Measurements from ENCODE around the gene LAIR1.
"Not testable (repeated sequence)": the region's sequence is repeated elsewhere in the genome, so short reads cannot be mapped to it uniquely, and the experiment has no call there.

Gene LAIR1

GRCh38 chr19:54391589-54392061 is 26.9 kb upstream of the LAIR1 start:
- peaks cover 28% of the 10 kb centered on the region for H3K4me1 Mint-ChIP-seq
- peaks cover 6% of the 10 kb centered on the region for H3K36me3 Mint-ChIP-seq (ENCODE audit: insufficient read depth)
- no peak overlapping the region for H3K4me3 Mint-ChIP-seq
- ATAC-seq (replicated peaks; ENCODE audit: extremely low read depth, poor library complexity, severe bottlenecking) (no peak), DNase-seq (ENCODE audit: low spot score in 2 of 2) (no peak)
- peaks cover 32% of the 10 kb centered on the region for H3K27me3 Mint-ChIP-seq
- H3K9me3 Mint-ChIP-seq: no peaks in the 10 kb centered on the region
- H3K27ac Mint-ChIP-seq (ENCODE audit: low read depth): no peak overlapping the region

- ATAC-seq (replicated peaks; ENCODE audit: extremely low read depth, poor library complexity, severe bottlenecking) (no peak), DNase-seq (ENCODE audit: low spot score in 2 of 2) (peak; percentile 48 to 62)
- H3K36me3 Mint-ChIP-seq (ENCODE audit: insufficient read depth): peaks cover 4% of the 10 kb centered on the region
- peaks cover 27% of the 10 kb centered on the region for H3K27me3 Mint-ChIP-seq
- peaks cover 28% of the 10 kb centered on the region for H3K4me1 Mint-ChIP-seq
- peak overlapping the region; percentile 73 for H3K27ac Mint-ChIP-seq (ENCODE audit: low read depth)
- H3K9me3 Mint-ChIP-seq: no peaks in the 10 kb centered on the region
- peak overlapping the region; percentile 43 for H3K4me3 Mint-ChIP-seq
Observed at GRCh38 chr19:54390942-54391577, 26.3 kb upstream of the LAIR1 start.

- H3K27ac Mint-ChIP-seq (ENCODE audit: low read depth): no peak overlapping the region
- H3K4me1 Mint-ChIP-seq: peaks cover 34% of the 10 kb centered on the region
- H3K27me3 Mint-ChIP-seq: peaks cover 21% of the 10 kb centered on the region
- DNase-seq (ENCODE audit: low spot score in 2 of 2): no peak
- ATAC-seq (replicated peaks; ENCODE audit: extremely low read depth, poor library complexity, severe bottlenecking): no peak
- H3K4me3 Mint-ChIP-seq: no peak overlapping the region
- H3K36me3 Mint-ChIP-seq (ENCODE audit: insufficient read depth): peaks cover 4% of the 10 kb centered on the region
- H3K9me3 Mint-ChIP-seq: no peaks in the 10 kb centered on the region
Observed at GRCh38 chr19:54389553-54389952, 24.8 kb upstream of the LAIR1 start.

- peaks cover 17% of the 10 kb centered on the region for H3K27me3 Mint-ChIP-seq
- H3K4me1 Mint-ChIP-seq: peaks cover 34% of the 10 kb centered on the region
- DNase-seq (ENCODE audit: low spot score in 2 of 2) (no peak), ATAC-seq (replicated peaks; ENCODE audit: extremely low read depth, poor library complexity, severe bottlenecking) (no peak)
- H3K9me3 Mint-ChIP-seq: no peaks in the 10 kb centered on the region
- H3K36me3 Mint-ChIP-seq (ENCODE audit: insufficient read depth): peaks cover 4% of the 10 kb centered on the region
- peak overlapping the region; percentile 88 for H3K4me3 Mint-ChIP-seq
- H3K27ac Mint-ChIP-seq (ENCODE audit: low read depth): peak overlapping the region; percentile 75
Observed at GRCh38 chr19:54388802-54389139, 24.0 kb upstream of the LAIR1 start.

- Mint-ChIP-seq H3K36me3 (ENCODE audit: insufficient read depth) (peaks cover 4% of the 10 kb centered on the region), H3K4me1 (peaks cover 34% of the 10 kb centered on the region), H3K4me3 (peak overlapping the region; percentile 88), H3K27me3 (peaks cover 12% of the 10 kb centered on the region), H3K9me3 (no peaks in the 10 kb centered on the region), H3K27ac (ENCODE audit: low read depth) (peak overlapping the region; percentile 75)
- ATAC-seq (replicated peaks; ENCODE audit: extremely low read depth, poor library complexity, severe bottlenecking) (peak; percentile 65), DNase-seq (ENCODE audit: low spot score in 2 of 2) (no peak)
Observed at GRCh38 chr19:54387991-54388801, 23.5 kb upstream of the LAIR1 start.

GRCh38 chr19:54383330-54383729 is 18.6 kb upstream of the LAIR1 start:
- Mint-ChIP-seq H3K4me1 (peaks cover 42% of the 10 kb centered on the region), H3K4me3 (no peak overlapping the region), H3K9me3 (peaks cover 6% of the 10 kb centered on the region), H3K27ac (ENCODE audit: low read depth) (no peak overlapping the region), H3K27me3 (no peaks in the 10 kb centered on the region), H3K36me3 (ENCODE audit: insufficient read depth) (no peaks in the 10 kb centered on the region)
- ATAC-seq (replicated peaks; ENCODE audit: extremely low read depth, poor library complexity, severe bottlenecking) (no peak), DNase-seq (ENCODE audit: low spot score in 2 of 2) (no peak)

- H3K4me1 Mint-ChIP-seq: peaks cover 35% of the 10 kb centered on the region
- H3K27me3 Mint-ChIP-seq; H3K4me3 Mint-ChIP-seq; DNase-seq (ENCODE audit: low spot score in 2 of 2); H3K27ac Mint-ChIP-seq (ENCODE audit: low read depth); H3K36me3 Mint-ChIP-seq (ENCODE audit: insufficient read depth); H3K9me3 Mint-ChIP-seq; ATAC-seq (replicated peaks; ENCODE audit: extremely low read depth, poor library complexity, severe bottlenecking): not testable (repeated sequence)
Observed at GRCh38 chr19:54382041-54382440, 17.3 kb upstream of the LAIR1 start.

- no peak for ATAC-seq (replicated peaks; ENCODE audit: extremely low read depth, poor library complexity, severe bottlenecking)
- H3K27ac Mint-ChIP-seq (ENCODE audit: low read depth): no peak overlapping the region
- H3K27me3 Mint-ChIP-seq: no peaks in the 10 kb centered on the region
- peaks cover 6% of the 10 kb centered on the region for H3K9me3 Mint-ChIP-seq
- H3K4me1 Mint-ChIP-seq: peaks cover 44% of the 10 kb centered on the region
- DNase-seq (ENCODE audit: low spot score in 2 of 2): no peak
- H3K36me3 Mint-ChIP-seq (ENCODE audit: insufficient read depth): peaks cover 3% of the 10 kb centered on the region
- H3K4me3 Mint-ChIP-seq: no peak overlapping the region
Observed at GRCh38 chr19:54380897-54381296, 16.2 kb upstream of the LAIR1 start.

GRCh38 chr19:54379187-54379678 is 14.5 kb upstream of the LAIR1 start:
- Mint-ChIP-seq H3K4me1 (peaks cover 49% of the 10 kb centered on the region), H3K9me3 (peaks cover 6% of the 10 kb centered on the region), H3K27me3 (no peaks in the 10 kb centered on the region), H3K36me3 (ENCODE audit: insufficient read depth) (peaks cover 3% of the 10 kb centered on the region), H3K27ac (ENCODE audit: low read depth) (peak overlapping the region; percentile 87), H3K4me3 (peak overlapping the region; percentile 41)
- DNase-seq (ENCODE audit: low spot score in 2 of 2): no peak
- no peak for ATAC-seq (replicated peaks; ENCODE audit: extremely low read depth, poor library complexity, severe bottlenecking)

- H3K27ac Mint-ChIP-seq (ENCODE audit: low read depth): peak overlapping the region; percentile 26
- peaks cover 56% of the 10 kb centered on the region for H3K4me1 Mint-ChIP-seq
- no peak for DNase-seq (ENCODE audit: low spot score in 2 of 2)
- ATAC-seq (replicated peaks; ENCODE audit: extremely low read depth, poor library complexity, severe bottlenecking): no peak
- peaks cover 3% of the 10 kb centered on the region for H3K36me3 Mint-ChIP-seq (ENCODE audit: insufficient read depth)
- H3K4me3 Mint-ChIP-seq: no peak overlapping the region
- H3K27me3 Mint-ChIP-seq: no peaks in the 10 kb centered on the region
- H3K9me3 Mint-ChIP-seq: peaks cover 6% of the 10 kb centered on the region
Observed at GRCh38 chr19:54376610-54377285, 12.0 kb upstream of the LAIR1 start.

GRCh38 chr19:54375181-54375938 is 10.6 kb upstream of the LAIR1 start:
- H3K27ac Mint-ChIP-seq (ENCODE audit: low read depth): peak overlapping the region; percentile 69
- not testable (repeated sequence) for ATAC-seq (replicated peaks; ENCODE audit: extremely low read depth, poor library complexity, severe bottlenecking); DNase-seq (ENCODE audit: low spot score in 2 of 2); H3K9me3 Mint-ChIP-seq; H3K36me3 Mint-ChIP-seq (ENCODE audit: insufficient read depth); H3K27me3 Mint-ChIP-seq
- peak overlapping the region; percentile 80 for H3K4me3 Mint-ChIP-seq
- peaks cover 61% of the 10 kb centered on the region for H3K4me1 Mint-ChIP-seq
